AG04449 (cell line): Measurements from ENCODE around the gene BCAR3.

Source experiments
- CTCF ChIA-PET: fragments of 350-600 bp; formaldehyde crosslinking; extraction: SDS; loops from one replicate; lab custom pipeline; 2021; ENCODE audit warnings: antibody characterized with exemption; lab: Yijun Ruan, JAX
- POLR2A ChIA-PET: fragments of 400-600, 350-600 bp; formaldehyde crosslinking; extraction: SDS; loops from one replicate; lab custom pipeline; 2020; ENCODE audit warnings: antibody characterized with exemption, inconsistent platforms; lab: Yijun Ruan, JAX
- DNase-seq: peaks from one replicate; pipeline ENCODE4 v3.0.0-alpha.2; 2010; ENCODE audit warnings: low read depth, low spot score
- H3K4me3 ChIP-seq: 2 replicates; pipeline ENCODE4 v1.5.1; 2011; ENCODE audit warnings: low read depth, mild to moderate bottlenecking, control low read depth, low read length
- TF ChIP-seq, protein P1 (sequence below): IDR thresholded peaks from one replicate; pipeline ENCODE4 v1.5.1; 2011; ENCODE audit warnings: mild to moderate bottlenecking, moderate library complexity, low read length, control low read depth, inconsistent platforms; ENCODE audit not compliant: insufficient read depth; ENCODE audit errors: missing control alignments

Gene BCAR3

DNA sequence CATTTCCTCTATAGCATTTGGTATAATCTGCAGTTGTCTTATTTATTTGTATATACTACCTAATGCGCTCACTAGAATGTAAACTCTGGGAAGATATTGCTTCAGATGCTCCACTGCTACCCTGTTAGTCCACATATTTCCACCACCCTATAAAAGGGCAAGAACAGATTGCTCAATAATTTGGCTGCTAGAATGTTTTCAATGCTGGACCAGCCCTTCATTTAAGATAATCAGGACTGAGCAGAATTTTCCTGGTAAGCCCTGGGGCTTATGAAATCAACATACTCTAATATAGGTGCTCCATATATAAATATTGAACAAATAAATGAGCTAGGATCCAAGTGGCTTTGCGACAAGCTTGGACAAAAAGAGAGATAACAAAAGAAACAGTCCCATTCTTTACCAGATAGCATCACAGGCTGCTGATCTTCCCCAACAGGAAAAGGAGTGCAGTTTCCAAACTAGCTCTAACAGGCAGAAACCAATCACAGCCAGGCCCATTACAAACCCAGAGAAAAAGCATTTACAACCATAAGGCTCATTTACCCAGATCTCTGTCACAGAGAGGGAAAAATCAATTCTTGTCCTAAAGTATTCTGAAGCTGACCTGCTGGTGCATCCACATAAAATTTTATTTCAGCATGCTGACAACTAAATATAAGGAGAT is 8.3 kb downstream of the BCAR3 start:
- ChIA-PET CTCF (interaction anchor here (0.8 to 17.0 kb wide), 8 partner anchors 11 to 140 kb away, joined by 3 to 159 read pairs (median 5); no protein-coding TSS in a partner anchor), POLR2A (no interaction called here)
- TF ChIP-seq, protein P1, sequence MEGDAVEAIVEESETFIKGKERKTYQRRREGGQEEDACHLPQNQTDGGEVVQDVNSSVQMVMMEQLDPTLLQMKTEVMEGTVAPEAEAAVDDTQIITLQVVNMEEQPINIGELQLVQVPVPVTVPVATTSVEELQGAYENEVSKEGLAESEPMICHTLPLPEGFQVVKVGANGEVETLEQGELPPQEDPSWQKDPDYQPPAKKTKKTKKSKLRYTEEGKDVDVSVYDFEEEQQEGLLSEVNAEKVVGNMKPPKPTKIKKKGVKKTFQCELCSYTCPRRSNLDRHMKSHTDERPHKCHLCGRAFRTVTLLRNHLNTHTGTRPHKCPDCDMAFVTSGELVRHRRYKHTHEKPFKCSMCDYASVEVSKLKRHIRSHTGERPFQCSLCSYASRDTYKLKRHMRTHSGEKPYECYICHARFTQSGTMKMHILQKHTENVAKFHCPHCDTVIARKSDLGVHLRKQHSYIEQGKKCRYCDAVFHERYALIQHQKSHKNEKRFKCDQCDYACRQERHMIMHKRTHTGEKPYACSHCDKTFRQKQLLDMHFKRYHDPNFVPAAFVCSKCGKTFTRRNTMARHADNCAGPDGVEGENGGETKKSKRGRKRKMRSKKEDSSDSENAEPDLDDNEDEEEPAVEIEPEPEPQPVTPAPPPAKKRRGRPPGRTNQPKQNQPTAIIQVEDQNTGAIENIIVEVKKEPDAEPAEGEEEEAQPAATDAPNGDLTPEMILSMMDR: no peak
- H3K4me3 ChIP-seq: no peak overlapping the region
- DNase-seq: no peak

DNA sequence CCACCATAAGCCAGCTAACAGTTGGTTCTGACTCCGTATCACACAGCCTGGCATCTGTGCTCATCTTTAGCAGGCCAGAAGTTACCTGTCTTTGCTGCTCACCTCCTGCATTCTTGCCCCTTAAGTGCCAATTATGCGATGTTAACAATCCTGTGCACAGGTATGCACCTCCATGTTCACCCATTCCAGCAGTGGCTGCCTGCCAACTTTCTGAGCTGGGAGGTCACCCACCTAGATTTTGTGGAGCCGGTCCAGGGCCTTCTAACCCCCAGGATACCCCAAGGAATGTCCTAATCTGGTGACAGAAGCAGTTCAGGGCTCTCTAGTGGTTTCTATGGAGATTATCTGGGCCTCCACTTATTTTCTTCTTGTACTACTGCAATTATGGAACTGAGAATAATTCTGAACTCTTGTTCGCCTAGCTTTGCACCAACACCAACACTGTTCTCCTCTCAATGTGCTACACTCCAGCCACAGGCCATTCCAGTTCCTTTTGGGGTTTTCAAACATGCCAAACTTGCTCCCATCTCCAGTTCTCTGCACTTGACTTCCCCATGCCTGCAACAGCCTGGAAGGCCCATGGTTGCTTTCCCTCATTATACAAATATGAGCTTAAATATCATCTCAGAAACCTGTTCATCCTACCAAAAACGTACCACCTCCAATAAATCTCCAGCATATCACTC is 9.0 kb downstream of the BCAR3 start:
- TF ChIP-seq, protein P1: no peak
- ChIA-PET POLR2A (interaction anchor here (0.5 kb wide), 1 partner anchor 31 kb away, joined by 3 read pairs; no protein-coding TSS in a partner anchor), CTCF (interaction anchor here (0.7 to 17.0 kb wide), 12 partner anchors 8 to 172 kb away, joined by 3 to 159 read pairs (median 6); no protein-coding TSS in a partner anchor)
- DNase-seq: no peak
- no peak overlapping the region for H3K4me3 ChIP-seq

DNA sequence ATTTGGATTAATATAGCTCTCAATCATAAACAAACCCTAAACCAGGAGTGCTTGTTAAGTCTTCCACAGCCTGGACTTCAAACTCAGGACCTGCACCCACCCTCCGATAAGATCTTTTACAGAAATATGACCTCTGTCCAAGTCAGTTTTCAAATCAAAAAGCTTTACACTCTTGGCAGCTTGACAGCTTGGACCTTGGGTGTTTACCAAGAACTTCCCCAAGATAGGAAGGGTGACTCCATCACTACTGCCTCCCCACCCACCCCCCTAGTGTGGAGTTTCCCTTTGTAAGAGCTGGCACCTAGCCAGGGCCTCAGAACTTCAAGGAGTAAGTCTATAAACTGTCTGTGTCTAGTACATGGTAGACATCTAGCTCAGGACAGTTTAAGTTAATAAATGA is 9.6 kb downstream of the BCAR3 start:
- TF ChIP-seq, protein P1: no peak
- ChIA-PET CTCF (interaction anchor here (0.7 to 17.0 kb wide), 12 partner anchors 8 to 172 kb away, joined by 3 to 159 read pairs (median 6); partner anchors contain the start of gene BCAR3), POLR2A (interaction anchor here (0.5 to 2.3 kb wide), 2 partner anchors 10 to 31 kb away, joined by 3 to 8 read pairs; partner anchors contain the start of gene BCAR3)
- no peak overlapping the region for H3K4me3 ChIP-seq
- DNase-seq: no peak

DNA sequence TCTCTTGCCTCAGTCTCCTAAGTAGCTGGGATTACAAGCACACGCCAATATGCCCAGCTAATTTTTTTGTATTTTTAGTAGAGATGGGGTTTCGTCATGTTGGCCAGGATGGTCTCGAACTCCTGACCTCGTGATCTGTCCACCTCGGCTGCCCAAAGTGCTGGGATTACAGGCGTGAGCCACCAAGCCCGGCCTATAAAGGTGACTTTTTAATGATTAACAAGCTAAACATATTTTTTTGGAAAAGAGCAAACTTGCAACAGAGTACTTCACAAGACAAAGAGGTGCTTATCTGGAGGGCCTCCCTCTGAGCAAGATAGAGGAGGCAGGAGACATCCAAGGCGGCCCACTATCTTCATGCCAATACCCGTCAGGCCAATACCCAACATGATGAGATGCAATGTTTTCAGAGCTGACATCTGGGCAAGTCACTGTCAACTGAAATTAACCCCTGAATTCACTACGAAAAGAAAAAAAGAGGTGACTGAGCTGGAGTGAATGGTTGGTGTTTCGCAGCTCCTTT is 10.5 kb downstream of the BCAR3 start:
- POLR2A ChIA-PET: interaction anchor here (0.6 to 2.3 kb wide), 3 partner anchors 9 to 154 kb away, joined by 3 to 8 read pairs (median 4); partner anchors contain the start of gene BCAR3
- DNase-seq: no peak
- TF ChIP-seq, protein P1: no peak
- no peak overlapping the region for H3K4me3 ChIP-seq
- CTCF ChIA-PET: interaction anchor here (0.6 to 17.0 kb wide), 13 partner anchors 9 to 173 kb away, joined by 3 to 159 read pairs (median 5); partner anchors contain the start of gene BCAR3

DNA sequence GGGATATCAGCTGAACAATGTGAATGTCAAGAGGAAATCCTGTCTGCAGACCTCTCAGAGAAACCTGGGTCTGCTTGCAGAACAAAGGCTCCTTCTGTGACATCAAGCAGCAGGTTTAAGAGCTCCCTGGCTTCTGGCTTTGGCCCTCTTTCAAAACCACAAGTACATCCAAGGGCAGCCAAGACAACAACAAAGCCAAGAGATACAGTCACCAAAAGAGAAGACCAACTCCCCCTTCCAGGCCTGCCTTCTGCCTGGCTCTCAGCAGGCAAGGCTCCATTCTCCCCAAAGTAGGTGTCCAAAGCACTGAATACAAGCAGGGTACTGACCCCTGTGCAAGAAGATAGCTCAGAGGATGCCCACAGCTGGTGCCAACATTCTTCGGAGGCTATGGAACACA is 11.5 kb downstream of the BCAR3 start:
- TF ChIP-seq, protein P1: no peak
- no peak overlapping the region for H3K4me3 ChIP-seq
- no peak for DNase-seq
- CTCF ChIA-PET: interaction anchor here (0.8 to 17.0 kb wide), 8 partner anchors 10 to 174 kb away, joined by 3 to 159 read pairs (median 8); no protein-coding TSS in a partner anchor
- POLR2A ChIA-PET: interaction anchor here (2.3 kb wide), 1 partner anchor 12 kb away, joined by 8 read pairs; the partner anchor contains the start of gene BCAR3

DNA sequence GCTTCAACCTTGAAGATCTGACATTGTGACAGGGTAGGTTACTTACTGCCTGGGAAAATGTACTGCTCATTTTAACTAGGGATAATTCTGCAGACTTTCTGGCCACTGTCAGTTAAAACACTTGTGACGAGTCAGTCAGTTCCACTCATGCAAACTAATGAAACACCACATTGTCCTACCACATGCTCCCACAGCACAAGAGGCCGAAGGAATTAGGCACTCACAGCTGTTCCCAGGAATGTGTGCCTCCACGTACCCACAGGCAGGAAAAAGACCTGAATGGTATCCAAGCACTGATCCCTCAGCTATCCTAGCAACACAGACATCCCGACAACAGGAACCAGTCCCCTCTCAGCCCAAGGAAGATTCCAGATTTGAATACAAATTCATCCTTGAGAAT is 12.3 kb downstream of the BCAR3 start:
- CTCF ChIA-PET: interaction anchor here (1.0 to 17.0 kb wide), 6 partner anchors 13 to 175 kb away, joined by 3 to 159 read pairs (median 7); no protein-coding TSS in a partner anchor
- TF ChIP-seq, protein P1: no peak
- DNase-seq: no peak
- no peak overlapping the region for H3K4me3 ChIP-seq
- POLR2A ChIA-PET: interaction anchor here (2.3 kb wide), 1 partner anchor 12 kb away, joined by 8 read pairs; the partner anchor contains the start of gene BCAR3
